RPMI7951 (cell line): ENCODE measurements around the gene RPS19BP1. TPM values are rescaled to one million over a fixed set of nuclear protein-coding genes. Genes with fewer than 3 reads are reported as not detected.
"Not testable (repeated sequence)": the region's sequence is repeated elsewhere in the genome, so short reads cannot be mapped to it uniquely, and the experiment has no call there.

Experiments used
- DNase-seq: peaks from one replicate; pipeline ENCODE4 v3.0.0-alpha.2; 2012; ENCODE audit warnings: low read depth
- total RNA-seq: library from RNA; depleted of rRNA; stranded (reverse); fragments of >200 nt; shearing (Covaris generic); gene quantifications from 2 replicates; pipeline ENCODE4 v1.2.3, GENCODE V29; 2014

RPS19BP1 gene
- total RNA-seq, 1 experiment from 2014 or later, result 74.9 TPM

DNA sequence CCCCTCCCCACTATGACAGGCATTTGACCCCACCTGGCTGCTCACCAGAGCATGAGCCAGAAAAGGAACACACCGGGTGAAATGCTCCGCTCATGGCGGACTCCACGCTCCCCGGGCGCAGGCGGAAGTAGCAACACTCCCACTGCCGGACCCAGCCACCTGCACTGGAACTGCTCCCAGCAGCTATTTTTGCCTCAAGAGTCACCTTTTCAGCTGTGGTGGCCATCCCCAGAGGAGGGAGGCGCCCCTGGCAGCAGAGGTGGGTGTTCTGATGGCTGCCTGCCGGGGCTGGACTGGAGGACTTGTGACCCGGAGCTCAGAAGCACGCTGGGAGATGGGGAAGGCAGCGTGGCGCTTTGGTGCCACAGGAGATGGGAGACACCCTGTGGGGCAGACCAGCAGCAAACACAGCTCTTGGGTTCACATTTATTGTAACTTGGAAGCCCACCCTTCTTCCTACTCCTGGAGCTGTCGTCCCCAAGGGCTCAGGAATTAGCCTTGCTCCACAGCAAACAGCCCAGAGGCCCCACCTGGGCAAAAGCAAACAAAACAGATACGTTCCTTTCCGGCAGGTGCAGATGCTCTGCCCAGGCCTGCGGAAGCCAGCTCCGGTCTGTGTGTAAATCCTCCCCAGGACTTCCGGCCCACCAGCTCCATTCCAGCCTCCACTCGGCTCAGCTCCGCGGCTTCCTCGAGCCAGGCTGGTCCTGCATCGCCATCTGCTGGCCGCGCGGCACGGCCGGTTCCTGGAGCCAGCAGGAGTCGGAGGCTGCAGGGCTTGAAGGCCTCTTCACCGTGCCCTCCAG is 3.7 kb downstream of the RPS19BP1 start:
- DNase-seq, result peak; percentile 79

DNA sequence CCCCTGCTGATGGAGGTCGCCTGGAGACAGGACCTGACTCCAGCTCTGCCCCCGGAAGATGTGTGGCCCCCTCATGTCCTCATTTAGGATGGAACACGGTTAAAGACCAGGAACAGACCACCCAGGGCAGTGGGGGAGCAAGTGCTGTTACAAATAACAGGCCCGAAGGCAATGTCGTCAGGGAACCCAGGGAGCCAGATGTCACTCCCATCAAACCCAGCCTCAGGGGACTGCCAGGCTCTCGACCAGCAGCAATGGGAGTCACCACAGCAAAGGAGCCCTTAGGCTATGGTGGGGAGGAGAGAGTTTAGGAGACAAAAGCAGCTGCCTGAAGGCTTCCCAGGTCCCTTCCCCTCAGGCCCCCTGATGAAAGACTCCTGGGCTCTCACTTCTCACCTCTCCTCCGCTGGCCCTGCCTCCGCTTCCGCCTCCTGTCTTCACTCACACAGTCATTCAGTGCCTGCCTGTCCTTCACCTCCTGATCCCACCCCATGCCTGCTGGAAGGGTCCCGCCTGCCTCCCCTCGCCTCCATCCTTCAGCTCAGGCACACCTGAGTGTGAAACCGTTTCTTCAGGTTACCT is 4.4 kb downstream of the RPS19BP1 start:
- DNase-seq, result peak; percentile 37

- no peak for DNase-seq
Measured at GRCh38 chr22:39527481-39527961, 5.0 kb downstream of the RPS19BP1 start.

DNA sequence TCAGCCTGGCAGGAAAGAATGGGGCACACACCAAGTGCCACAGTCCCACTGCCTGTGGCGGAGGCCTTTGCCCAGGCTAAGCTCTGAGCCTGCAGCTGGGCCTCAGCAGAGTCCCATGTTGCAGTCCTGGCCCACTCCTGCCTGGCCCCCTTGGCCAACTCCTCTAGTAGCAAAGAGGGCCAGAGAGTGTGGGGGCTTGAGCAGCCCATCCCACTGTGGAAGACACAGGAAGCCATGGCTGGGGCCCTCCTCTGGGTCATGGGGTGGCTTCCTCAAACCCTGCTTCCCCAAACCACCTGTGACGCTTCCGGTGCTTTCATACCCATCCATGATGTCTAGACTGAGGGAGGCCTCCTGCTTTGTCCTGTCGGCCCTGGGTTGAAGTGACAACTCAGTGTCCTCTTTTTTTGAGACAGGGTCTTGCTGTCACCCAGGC is 5.8 kb downstream of the RPS19BP1 start:
- DNase-seq, result no peak

DNA sequence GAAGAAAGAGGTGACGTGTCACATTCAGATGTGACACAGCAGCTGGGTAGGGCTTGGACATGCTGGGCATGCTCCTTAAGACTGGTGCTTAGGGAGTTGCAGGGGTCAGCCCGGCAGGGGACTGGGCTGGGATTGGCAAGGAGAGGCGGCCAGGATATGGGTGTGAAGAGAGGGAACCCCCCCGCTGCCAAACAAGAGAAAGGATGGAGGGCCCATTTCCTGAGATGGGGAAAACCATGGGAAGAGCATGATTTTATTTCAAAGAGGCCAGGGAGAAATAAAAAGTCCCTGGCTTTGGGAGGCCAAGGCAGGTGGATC is 6.9 kb downstream of the RPS19BP1 start:
- DNase-seq, result no peak

DNA sequence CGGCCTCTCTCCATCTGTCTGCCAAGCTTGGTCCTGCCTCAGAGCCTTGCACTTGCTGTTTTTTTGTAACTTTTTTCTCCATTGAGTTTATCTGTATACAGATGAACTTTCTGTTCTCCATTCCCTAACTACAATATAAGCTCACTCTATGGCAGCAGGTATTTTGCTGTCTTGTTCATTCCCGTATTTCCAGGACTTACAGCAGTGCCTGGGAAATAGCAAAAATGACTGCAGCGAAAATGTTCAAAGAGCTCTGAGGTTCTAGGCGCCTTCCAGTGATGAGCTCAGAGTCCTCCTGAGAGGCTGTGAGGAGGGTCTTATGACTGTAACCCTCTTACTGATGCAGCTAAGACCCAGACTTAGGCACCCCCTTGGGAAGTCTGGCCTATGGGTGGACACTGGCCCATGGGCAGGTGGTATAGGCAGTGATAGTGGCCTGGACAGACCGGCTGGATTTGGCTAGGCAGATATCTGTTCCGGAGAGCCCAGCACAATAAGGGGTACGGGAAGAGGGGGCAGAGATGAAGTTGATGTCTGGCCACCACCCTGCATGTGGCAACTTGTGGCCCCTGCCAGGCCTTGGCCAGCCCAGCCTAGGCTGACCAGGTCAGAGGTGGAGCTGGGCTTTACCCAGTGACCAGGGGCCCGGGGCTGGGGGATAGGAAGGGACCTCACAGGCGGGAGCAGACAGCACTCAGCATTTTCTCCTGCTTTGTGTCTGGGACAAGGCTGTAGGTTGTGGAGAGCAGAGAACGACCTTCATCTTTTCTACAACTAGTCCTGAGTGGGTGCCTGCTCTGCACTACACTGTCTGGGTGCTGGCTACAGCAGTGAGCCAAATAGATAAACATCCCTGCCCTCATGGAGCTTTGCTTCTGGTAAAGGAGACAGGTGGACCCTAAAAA is 7.5 kb downstream of the RPS19BP1 start:
- DNase-seq, result no peak

DNA sequence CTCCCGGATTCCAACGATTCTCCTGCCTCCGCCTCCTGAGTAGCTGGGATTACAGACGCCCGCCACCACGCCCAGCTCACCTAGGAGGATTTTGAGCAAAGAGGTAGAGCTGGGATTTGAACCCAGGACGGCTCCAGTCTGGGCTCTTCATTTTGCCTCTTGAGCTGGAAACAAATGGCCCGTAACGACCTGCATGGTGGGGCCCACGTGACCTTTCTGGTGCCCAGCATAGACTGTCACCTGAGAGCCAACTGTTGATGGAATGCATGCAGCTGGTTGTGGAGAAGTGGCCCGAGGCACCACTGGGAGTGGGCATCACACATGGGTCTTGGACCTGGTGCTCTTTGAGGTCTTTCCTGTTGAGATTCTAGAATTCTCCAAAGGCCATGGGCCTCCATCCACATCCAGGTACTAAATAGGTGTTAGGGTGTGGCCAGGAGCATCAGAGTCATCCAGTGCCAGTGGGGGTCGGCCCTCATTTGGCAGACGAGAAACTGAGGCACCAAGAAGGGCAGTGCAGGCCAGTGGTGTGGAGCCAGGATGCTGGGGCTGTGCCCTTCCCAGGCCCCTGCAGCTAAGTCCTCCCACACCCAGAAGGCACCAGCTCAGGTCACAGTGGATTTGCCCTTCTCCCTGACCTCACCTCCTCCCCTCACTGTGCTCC is 8.3 kb downstream of the RPS19BP1 start:
- peak; percentile 37 for DNase-seq

GRCh38 chr22:39522567-39523300 is 9.8 kb downstream of the RPS19BP1 start:
- DNase-seq, result peak; percentile 56

DNA sequence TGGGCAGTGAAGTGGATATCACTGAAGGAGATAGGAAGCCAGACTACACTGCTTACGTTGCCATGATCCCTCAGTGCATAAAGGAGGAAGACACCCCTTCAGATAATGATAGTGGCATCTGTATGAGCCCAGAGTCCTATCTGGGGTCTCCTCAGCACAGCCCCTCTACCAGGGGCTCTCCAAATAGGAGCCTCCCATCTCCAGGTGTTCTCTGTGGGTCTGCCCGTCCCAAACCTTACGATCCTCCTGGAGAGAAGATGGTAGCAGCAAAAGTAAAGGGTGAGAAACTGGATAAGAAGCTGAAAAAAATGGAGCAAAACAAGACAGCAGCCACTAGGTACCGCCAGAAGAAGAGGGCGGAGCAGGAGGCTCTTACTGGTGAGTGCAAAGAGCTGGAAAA is 10.5 kb downstream of the RPS19BP1 start:
- DNase-seq, result not testable (repeated sequence)

DNA sequence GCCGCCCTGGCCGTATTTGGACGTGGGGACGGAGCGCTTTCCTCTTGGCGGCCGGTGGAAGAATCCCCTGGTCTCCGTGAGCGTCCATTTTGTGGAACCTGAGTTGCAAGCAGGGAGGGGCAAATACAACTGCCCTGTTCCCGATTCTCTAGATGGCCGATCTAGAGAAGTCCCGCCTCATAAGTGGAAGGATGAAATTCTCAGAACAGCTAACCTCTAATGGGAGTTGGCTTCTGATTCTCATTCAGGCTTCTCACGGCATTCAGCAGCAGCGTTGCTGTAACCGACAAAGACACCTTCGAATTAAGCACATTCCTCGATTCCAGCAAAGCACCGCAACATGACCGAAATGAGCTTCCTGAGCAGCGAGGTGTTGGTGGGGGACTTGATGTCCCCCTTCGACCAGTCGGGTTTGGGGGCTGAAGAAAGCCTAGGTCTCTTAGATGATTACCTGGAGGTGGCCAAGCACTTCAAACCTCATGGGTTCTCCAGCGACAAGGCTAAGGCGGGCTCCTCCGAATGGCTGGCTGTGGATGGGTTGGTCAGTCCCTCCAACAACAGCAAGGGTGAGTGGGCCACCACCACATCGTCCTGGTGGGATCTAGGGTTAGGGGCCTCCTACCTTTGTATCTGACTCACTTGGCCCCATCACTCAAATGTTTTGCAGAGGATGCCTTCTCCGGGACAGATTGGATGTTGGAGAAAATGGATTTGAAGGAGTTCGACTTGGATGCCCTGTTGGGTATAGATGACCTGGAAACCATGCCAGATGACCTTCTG is 11.3 kb downstream of the RPS19BP1 start:
- DNase-seq, result not testable (repeated sequence)

GRCh38 chr22:39520226-39521105 is 12.1 kb downstream of the RPS19BP1 start, which contains the start of gene ATF4:
Gene ATF4, plus strand, starts transcription at chr22:39520562. Its CDS starts 884 bp downstream, at chr22:39521446.
- peak; percentile 66 for DNase-seq

DNA sequence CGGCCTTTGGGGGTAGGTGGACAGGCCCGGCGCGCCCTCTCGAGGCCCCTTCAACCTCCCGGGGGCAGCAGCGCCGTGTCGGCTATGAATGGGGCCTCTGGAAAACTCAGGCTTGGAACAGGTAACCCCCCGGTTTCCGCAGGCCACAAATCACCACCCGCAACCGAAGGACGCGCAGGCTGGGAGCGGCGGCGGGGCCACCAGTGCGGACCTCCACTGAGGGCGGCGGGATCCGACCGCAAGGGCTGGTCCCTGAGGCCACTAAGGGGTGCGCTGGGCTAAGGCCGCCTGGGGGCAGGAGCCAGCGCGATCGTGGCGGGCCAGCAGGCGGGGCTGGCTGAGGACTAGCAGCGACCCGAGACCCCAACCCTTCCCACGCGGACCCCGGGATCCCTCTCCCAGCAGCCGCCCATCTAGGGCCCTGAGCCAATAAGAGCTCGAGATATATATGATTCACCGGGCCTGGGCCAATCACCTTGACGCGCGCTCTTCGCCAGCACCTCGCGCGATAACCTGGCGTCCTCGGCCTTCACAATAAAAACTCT is 12.8 kb downstream of the RPS19BP1 start:
- DNase-seq, result peak; percentile 98

DNA sequence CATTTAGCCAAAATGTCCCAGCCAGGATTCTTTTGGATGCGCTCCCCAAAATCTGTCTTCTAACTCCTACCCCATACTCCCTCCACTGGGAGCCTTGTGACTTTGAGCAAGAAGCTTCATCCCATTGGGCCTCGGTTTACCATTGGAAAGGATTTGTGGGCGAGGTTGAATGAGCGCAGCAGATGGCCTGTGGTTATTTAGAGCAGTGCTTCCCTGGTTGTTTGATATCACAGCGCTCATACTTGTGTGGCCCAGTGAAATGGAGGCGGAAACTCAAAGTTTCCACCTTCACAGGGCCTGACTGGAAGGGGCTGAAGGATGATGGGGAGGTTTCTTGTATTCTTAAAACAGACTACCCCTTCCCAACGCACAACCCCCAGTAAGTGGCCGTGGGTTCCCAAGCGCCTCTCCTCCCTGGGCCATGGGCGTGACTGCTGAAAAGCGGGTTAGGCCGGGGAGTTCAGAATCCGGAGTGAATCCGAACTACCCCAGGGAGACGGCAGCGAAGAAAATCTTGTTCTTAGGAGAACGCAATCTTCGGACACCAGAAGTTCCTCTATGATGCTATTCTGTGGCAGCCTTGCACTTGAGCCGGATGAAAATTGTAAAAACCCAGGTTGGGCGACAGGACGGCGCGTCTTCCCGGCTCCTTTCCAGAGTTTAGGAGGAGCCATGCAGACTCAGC is 13.4 kb downstream of the RPS19BP1 start:
- DNase-seq, result peak; percentile 40

DNA sequence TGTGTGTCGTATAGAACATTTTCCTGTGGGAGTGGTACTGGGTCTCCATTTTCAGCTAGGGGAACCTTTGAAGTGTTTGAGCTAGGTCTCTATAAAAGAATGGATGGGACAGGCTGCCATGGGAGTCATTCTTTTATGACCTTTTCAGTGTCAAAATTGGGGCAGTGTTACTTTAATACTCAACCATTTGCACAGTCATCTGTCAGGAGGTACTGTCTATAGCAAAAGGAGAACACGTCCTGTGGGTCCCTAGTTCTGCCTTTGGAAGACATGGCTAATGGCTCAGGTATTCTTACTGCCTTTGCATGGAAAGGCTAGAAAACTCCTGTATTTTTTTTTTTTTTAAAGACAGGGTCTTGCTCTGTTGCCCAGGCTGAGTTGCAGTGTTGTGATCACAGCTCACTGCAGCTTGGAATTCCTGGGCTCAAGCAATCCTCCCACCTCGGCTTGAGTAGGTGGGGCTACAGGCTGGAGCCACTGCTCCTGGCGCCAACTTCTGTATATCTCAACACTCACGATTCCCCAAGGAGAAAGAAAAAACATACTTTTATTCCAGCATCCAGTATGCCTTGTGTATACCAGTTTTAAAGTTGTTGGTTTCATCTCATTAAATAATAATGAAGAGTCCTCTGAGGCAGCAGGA is 14.3 kb downstream of the RPS19BP1 start:
- DNase-seq, result no peak

- no peak for DNase-seq
Measured at GRCh38 chr22:39517470-39517869, 15.1 kb downstream of the RPS19BP1 start.

- no peak for DNase-seq
Measured at GRCh38 chr22:39515266-39516050, 17.1 kb downstream of the RPS19BP1 start.
